Left ventricle myocardium inferior (tissue), 1 donor: ENCODE results near the gene MARVELD2. TPM values are rescaled to one million over a fixed set of nuclear protein-coding genes. Genes with fewer than 3 reads are reported as not detected.
"Not testable (repeated sequence)": the region's sequence is repeated elsewhere in the genome, so short reads cannot be mapped to it uniquely, and the experiment has no call there.

Source experiments
- DNase-seq: peaks from one replicate; pipeline ENCODE4 v3.0.0-alpha.2; 2020
- H3K27ac ChIP-seq: fragments of 200-600 bp; replicated peaks from 2 replicates; pipeline ENCODE4 v1.8.0; 2021
- H3K27me3 ChIP-seq: fragments of 200-600 bp; 2 replicates; pipeline ENCODE4 v1.8.0; 2021; ENCODE audit warnings: low read depth
- H3K36me3 ChIP-seq: fragments of 200-600 bp; 2 replicates; pipeline ENCODE4 v1.8.0; 2021
- H3K4me1 ChIP-seq: fragments of 200-600 bp; 2 replicates; pipeline ENCODE4 v1.8.0; 2021
- H3K4me3 ChIP-seq: fragments of 200-600 bp; 2 replicates; pipeline ENCODE4 v1.8.0; 2021; ENCODE audit warnings: mild to moderate bottlenecking, moderate library complexity
- H3K9me3 ChIP-seq: fragments of 200-600 bp; replicated peaks from 2 replicates; pipeline ENCODE4 v1.8.0; 2021
- intact Hi-C: fragments of 100-400 bp; cut with micrococcal nuclease; formaldehyde crosslinking; loops from one replicate; pipeline ENCODE4 v1.11.0; 2022
- total RNA-seq: library from RNA; stranded (reverse); fragmentation: NEBNext Ultra II Directional; extraction: Animal tissue kit (Norgen Biotek cat#: 25700); gene quantifications from one replicate; pipeline ENCODE4 v1.2.1, GENCODE V29; 2021
- TF ChIP-seq, protein P1 (sequence below): fragments of 200-600 bp; IDR thresholded peaks from 2 replicates; pipeline ENCODE4 v1.8.0; 2021; ENCODE audit warnings: antibody characterized with exemption, mild to moderate bottlenecking, borderline replicate concordance
- donor health status: DM: no; HTN: yes; CAD: no; lungs with severe emphysema.

The MARVELD2 gene
- total RNA-seq, 1 donor from 2014 or later = 0.96 TPM

DNA sequence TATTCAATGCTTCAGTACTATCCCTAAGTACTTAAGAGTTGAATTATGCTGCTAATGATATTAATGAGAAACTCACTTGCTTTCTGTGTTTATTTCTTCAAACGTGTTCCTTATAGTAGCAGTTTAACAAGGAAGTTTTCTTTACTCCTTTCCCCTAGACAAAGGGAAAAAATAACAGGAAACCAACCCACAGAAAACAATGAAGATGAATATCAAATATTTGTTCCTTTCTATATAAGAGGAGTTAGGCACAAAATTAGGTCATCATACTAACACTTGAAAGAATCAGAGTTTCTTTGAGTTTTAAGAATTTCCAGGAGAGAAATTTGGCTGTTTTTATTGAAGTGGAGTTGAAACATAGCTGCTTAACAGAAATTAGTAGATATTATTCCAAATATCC lies 62.3 kb downstream of the MARVELD2 start:
- no peak overlapping the region for H3K27ac ChIP-seq
- H3K9me3 ChIP-seq = no peaks in the 10 kb centered on the region
- no peak for DNase-seq
- H3K4me3 ChIP-seq = no peak overlapping the region
- intact Hi-C loops = no loop called here
- TF ChIP-seq, protein P1, sequence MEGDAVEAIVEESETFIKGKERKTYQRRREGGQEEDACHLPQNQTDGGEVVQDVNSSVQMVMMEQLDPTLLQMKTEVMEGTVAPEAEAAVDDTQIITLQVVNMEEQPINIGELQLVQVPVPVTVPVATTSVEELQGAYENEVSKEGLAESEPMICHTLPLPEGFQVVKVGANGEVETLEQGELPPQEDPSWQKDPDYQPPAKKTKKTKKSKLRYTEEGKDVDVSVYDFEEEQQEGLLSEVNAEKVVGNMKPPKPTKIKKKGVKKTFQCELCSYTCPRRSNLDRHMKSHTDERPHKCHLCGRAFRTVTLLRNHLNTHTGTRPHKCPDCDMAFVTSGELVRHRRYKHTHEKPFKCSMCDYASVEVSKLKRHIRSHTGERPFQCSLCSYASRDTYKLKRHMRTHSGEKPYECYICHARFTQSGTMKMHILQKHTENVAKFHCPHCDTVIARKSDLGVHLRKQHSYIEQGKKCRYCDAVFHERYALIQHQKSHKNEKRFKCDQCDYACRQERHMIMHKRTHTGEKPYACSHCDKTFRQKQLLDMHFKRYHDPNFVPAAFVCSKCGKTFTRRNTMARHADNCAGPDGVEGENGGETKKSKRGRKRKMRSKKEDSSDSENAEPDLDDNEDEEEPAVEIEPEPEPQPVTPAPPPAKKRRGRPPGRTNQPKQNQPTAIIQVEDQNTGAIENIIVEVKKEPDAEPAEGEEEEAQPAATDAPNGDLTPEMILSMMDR = no peak
- no peaks in the 10 kb centered on the region for H3K4me1 ChIP-seq
- no peaks in the 10 kb centered on the region for H3K36me3 ChIP-seq
- no peaks in the 10 kb centered on the region for H3K27me3 ChIP-seq

DNA sequence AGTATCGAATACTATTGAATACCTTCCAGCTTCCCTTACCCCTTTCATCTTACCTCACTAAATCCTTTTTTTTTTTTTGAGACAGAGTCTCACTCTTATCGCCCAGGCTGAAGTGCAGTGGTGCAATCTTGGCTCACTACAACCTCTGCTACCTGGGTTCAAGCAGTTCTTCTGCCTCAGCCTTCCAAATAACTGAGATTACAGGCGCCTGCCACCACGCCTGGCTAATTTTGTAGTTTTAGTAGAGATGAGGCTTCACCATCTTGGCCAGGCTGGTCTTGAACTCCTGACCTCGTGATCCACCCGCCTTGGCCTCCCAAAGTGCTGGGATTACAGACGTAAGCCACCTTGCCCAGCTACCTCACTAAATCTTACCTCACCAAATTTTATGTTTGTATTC lies 63.4 kb downstream of the MARVELD2 start:
- DNase-seq, H3K9me3 ChIP-seq, H3K27ac ChIP-seq, H3K36me3 ChIP-seq, H3K27me3 ChIP-seq, H3K4me3 ChIP-seq, H3K4me1 ChIP-seq, intact Hi-C loops: not testable (repeated sequence)

DNA sequence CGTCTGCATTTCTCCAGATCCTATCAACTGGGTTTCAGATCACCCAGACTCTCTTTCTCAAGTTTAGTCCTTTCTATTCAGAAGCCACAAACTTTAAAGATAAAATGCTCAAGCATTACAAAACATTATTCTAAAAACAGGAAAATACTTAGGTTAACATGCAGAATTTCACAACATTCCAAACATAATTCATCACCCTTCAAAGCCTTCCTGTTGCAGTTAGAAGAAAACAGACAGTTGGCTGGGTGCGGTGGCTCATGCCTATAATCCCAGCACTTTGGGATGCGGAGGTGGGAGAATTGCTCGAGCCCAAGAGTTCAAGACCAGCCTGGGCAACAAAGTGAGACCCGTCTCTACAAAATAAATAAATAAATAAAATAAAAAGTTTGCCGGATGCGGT lies 70.0 kb downstream of the MARVELD2 start:
- H3K9me3 ChIP-seq = no peaks in the 10 kb centered on the region
- H3K27ac ChIP-seq = no peak overlapping the region

DNA sequence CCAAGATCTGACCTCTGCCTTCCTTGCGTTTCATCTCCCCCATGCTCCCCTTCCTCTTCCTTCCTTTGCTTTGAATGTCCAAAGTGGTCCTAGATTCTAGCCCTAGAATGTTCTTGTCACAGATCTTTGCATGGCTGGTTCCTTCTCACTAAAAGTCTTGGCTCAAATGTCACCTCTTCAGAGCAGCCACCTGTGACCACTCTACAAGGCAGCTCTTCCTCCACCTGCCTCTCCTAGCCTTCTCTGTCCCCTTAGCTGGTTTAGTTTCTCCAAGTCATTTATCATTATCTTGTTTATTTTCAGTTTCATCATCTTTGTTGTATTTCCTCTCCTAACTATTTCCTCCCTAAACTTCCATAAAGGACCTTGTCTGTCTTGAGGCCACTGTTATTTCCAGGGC lies 70.6 kb downstream of the MARVELD2 start:
- H3K4me3 ChIP-seq = no peak overlapping the region

More for the DNA sequence above, 70.0 kb downstream of the MARVELD2 start:
- no peak for DNase-seq
- peaks cover 27% of the 10 kb centered on the region for H3K27me3 ChIP-seq
- H3K4me1 ChIP-seq = no peaks in the 10 kb centered on the region
- intact Hi-C loops = no loop called here
- TF ChIP-seq, protein P1 = no peak
- H3K36me3 ChIP-seq = no peaks in the 10 kb centered on the region
- no peak overlapping the region for H3K4me3 ChIP-seq

DNA sequence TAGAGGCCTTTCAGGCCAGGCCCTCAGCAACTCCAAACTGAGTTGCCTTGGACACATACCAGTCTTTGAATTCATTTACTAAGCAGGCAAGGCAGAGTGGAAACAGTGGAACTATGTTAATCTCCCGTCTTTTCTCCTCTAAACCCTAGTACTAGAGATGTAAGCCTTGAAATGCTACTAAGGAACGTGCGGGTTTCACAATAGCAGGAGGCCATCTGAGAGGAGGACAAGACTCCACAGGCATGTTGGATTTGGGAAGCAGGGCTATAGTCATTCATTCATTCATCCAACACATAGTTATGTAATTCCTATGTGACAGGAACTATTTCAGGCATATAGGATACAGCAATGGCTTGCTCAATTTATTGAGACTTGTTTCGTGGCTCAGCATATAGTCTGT lies 74.3 kb downstream of the MARVELD2 start:
- Histone ChIP-seq H3K4me3 (no peak overlapping the region), H3K4me1 (peaks cover 24% of the 10 kb centered on the region), H3K9me3 (no peaks in the 10 kb centered on the region), H3K27ac (no peak overlapping the region), H3K27me3 (peaks cover 62% of the 10 kb centered on the region), H3K36me3 (no peaks in the 10 kb centered on the region)
- TF ChIP-seq, protein P1 = no peak
- DNase-seq = no peak
- intact Hi-C loops = no loop called here

More for the DNA sequence above, 70.6 kb downstream of the MARVELD2 start:
- H3K4me1 ChIP-seq = no peaks in the 10 kb centered on the region
- no peak for DNase-seq
- H3K27me3 ChIP-seq = peaks cover 32% of the 10 kb centered on the region
- intact Hi-C loops = no loop called here
- H3K27ac ChIP-seq = no peak overlapping the region
- TF ChIP-seq, protein P1 = no peak
- H3K9me3 ChIP-seq = no peaks in the 10 kb centered on the region
- H3K36me3 ChIP-seq = no peaks in the 10 kb centered on the region

DNA sequence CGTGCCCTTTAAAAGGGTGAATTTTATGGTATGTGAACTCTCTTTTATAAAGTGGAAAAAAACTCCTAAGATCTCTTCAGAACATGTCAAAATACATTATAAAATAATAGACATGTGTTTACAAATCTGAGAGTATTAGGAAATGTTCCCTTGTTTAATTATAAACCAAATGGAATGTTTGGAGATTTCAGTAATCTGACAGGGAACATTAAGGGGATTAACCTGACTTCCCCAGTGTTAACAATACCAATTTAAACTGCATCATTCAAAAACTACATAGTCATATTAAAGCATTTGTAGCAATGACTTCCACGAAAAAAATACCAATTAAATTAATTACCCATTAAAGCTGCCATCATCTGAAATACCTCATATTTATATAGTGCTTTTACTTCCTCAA lies 76.1 kb downstream of the MARVELD2 start:
- no peak for DNase-seq
- Histone ChIP-seq H3K27me3 (peaks cover 70% of the 10 kb centered on the region), H3K36me3 (no peaks in the 10 kb centered on the region), H3K4me1 (peaks cover 24% of the 10 kb centered on the region), H3K27ac (no peak overlapping the region), H3K4me3 (no peak overlapping the region), H3K9me3 (no peaks in the 10 kb centered on the region)
- TF ChIP-seq, protein P1 = no peak
- intact Hi-C loops = no loop called here
